Neural cell (in vitro differentiated cells): ENCODE measurements around the gene LTK. TPM values are rescaled to one million over a fixed set of nuclear protein-coding genes. Genes with fewer than 3 reads are reported as not detected.

Source experiments
- H2AFZ ChIP-seq: fragments of 200-600, 300-800 bp; sonication (generic), shearing (Covaris generic); 2 replicates; pipeline ENCODE4 v1.6.0; 2014; ENCODE audit warnings: low read depth, mild to moderate bottlenecking, antibody characterized with exemption, low read length, moderate library complexity
- H3F3A ChIP-seq: fragments of 200-600 bp; shearing (Covaris generic); 2 replicates; pipeline ENCODE4 v1.6.1; 2016; ENCODE audit warnings: mild to moderate bottlenecking, moderate library complexity, mixed read lengths, antibody characterized with exemption, low read length; ENCODE audit not compliant: insufficient read depth, poor library complexity, severe bottlenecking
- H3K27ac ChIP-seq: fragments of 200-600, 300-800 bp; sonication (generic), shearing (Covaris generic); 2 replicates; pipeline ENCODE4 v1.5.1; 2014; ENCODE audit warnings: mild to moderate bottlenecking, low read length, moderate library complexity
- H3K27me3 ChIP-seq: fragments of 300-800, 200-600 bp; sonication (generic), shearing (Covaris generic); 2 replicates; pipeline ENCODE4 v1.6.0; 2014; ENCODE audit warnings: mild to moderate bottlenecking, low read depth, low read length, moderate library complexity; ENCODE audit not compliant: insufficient read depth
- H3K36me3 ChIP-seq: fragments of 300-800, 200-600 bp; sonication (generic), shearing (Covaris generic); 2 replicates; pipeline ENCODE4 v1.5.1; 2014; ENCODE audit warnings: mild to moderate bottlenecking, antibody characterized with exemption, low read length, moderate library complexity; ENCODE audit not compliant: insufficient read depth
- H3K4me2 ChIP-seq: fragments of 300-800, 200-600 bp; sonication (generic), shearing (Covaris generic); 2 replicates; pipeline ENCODE4 v1.6.0; 2014; ENCODE audit warnings: mild to moderate bottlenecking, low read length
- H3K4me3 ChIP-seq: fragments of 300-800, 200-600 bp; sonication (generic), shearing (Covaris generic); 2 replicates; pipeline ENCODE4 v1.5.1; 2014; ENCODE audit warnings: mild to moderate bottlenecking, low read length, moderate library complexity
- H3K79me2 ChIP-seq: fragments of 200-600 bp; shearing (Covaris generic); replicated peaks from 2 replicates; pipeline ENCODE4 v1.6.0; 2014; ENCODE audit warnings: mild to moderate bottlenecking, low read length, moderate library complexity; ENCODE audit not compliant: insufficient read depth
- H3K9ac ChIP-seq: fragments of 300-800, 200-600 bp; sonication (generic), shearing (Covaris generic); 2 replicates; pipeline ENCODE4 v1.6.1; 2016; ENCODE audit warnings: mild to moderate bottlenecking, low read length, mixed read lengths
- H3K9me2 ChIP-seq: fragments of 200-600 bp; shearing (Covaris generic); 2 replicates; pipeline ENCODE4 v1.6.1; 2016; ENCODE audit warnings: mild to moderate bottlenecking, low read length, mixed read lengths; ENCODE audit not compliant: insufficient read depth
- H3K9me3 ChIP-seq: fragments of 200-600, 300-800 bp; sonication (generic), shearing (Covaris generic); 2 replicates; pipeline ENCODE4 v1.6.1; 2016; ENCODE audit warnings: mild to moderate bottlenecking, mixed run types, low read length, moderate library complexity, mixed read lengths
- H4K20me1 ChIP-seq: fragments of 200-600 bp; shearing (Covaris generic); 2 replicates; pipeline ENCODE4 v1.6.1; 2016; ENCODE audit warnings: mild to moderate bottlenecking, mixed run types; ENCODE audit not compliant: insufficient read depth
- EP300 ChIP-seq: fragments of 450-650 bp; conservative IDR thresholded peaks from 2 replicates; pipeline ENCODE4 v1.6.1; 2014; ENCODE audit warnings: antibody characterized with exemption, mild to moderate bottlenecking, moderate library complexity; ENCODE audit not compliant: poor library complexity, severe bottlenecking
- EZH2 ChIP-seq: fragments of 200-600, 300-800 bp; shearing (Covaris generic), sonication (generic); IDR thresholded peaks from 2 replicates; pipeline ENCODE4 v1.6.1; 2014; ENCODE audit warnings: antibody characterized with exemption, low read length, borderline replicate concordance, mild to moderate bottlenecking; ENCODE audit not compliant: insufficient read depth, poor library complexity, severe bottlenecking
- MXI1 ChIP-seq: fragments of 450-650 bp; conservative IDR thresholded peaks from 2 replicates; pipeline ENCODE4 v1.6.1; 2014; ENCODE audit warnings: antibody characterized with exemption, mild to moderate bottlenecking; ENCODE audit not compliant: poor library complexity, severe bottlenecking
- POLR2AphosphoS5 ChIP-seq: IDR thresholded peaks from 2 replicates; pipeline ENCODE4 v1.6.1; 2012
- RAD21 ChIP-seq: fragments of 450-650 bp; conservative IDR thresholded peaks from 2 replicates; pipeline ENCODE4 v1.6.1; 2014; ENCODE audit warnings: antibody characterized with exemption, mild to moderate bottlenecking, moderate library complexity
- SMC3 ChIP-seq: fragments of 450-650 bp; conservative IDR thresholded peaks from 2 replicates; pipeline ENCODE4 v1.6.1; 2014; ENCODE audit warnings: antibody characterized with exemption, mild to moderate bottlenecking, moderate library complexity; ENCODE audit not compliant: poor library complexity
- TAF1 ChIP-seq: IDR thresholded peaks from 2 replicates; pipeline ENCODE4 v1.6.1; 2012; ENCODE audit warnings: low read depth
- polyA plus RNA-seq: library from polyadenylated mRNA; depleted of rRNA; stranded (reverse); fragments of >200 nt; gene quantifications from 2 replicates; pipeline ENCODE4 v1.2.3, GENCODE V29; 2014
- TF ChIP-seq, protein P1 (sequence below): IDR thresholded peaks from 2 replicates; pipeline ENCODE4 v1.6.1; 2012; ENCODE audit warnings: borderline replicate concordance
- TF ChIP-seq, protein P2 (sequence below): fragments of 450-650 bp; IDR thresholded peaks from 2 replicates; pipeline ENCODE4 v1.5.1; 2014; ENCODE audit warnings: antibody characterized with exemption, mild to moderate bottlenecking, moderate library complexity; ENCODE audit not compliant: poor library complexity, severe bottlenecking

Gene LTK
- polyA plus RNA-seq, 1 donor from 2014 or later, result 0.28 TPM

DNA sequence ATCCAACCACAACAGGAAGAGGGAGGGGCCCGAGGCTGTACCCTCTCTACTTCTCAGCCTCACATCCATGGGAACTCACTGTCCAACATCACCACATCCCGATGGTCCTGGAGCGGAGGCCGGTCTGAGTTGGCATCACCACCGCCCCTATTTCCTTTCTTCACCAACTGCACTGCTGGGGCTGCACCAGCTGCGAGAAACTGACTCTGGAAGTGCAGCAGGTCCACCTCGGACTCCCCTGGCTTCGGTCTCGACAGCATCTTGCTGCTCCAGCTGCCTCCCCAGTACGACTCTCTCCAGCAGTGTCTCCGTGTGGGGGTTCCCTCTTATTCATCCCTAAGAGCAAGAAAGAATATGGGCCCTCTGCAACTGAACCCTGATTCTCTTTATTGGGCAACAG is 23.2 kb upstream of the LTK start:
- H2AFZ ChIP-seq, result no peak overlapping the region
- no peak overlapping the region for H3K9ac ChIP-seq
- H3K4me2 ChIP-seq, result no peak overlapping the region
- H3K4me3 ChIP-seq, result no peak overlapping the region
- H3K79me2 ChIP-seq, result no peaks in the 10 kb centered on the region
- H4K20me1 ChIP-seq, result no peaks in the 10 kb centered on the region
- no peak overlapping the region for H3K27ac ChIP-seq
- no peaks in the 10 kb centered on the region for H3K27me3 ChIP-seq
- TF ChIP-seq TAF1 (no peak), EZH2 (no peak), MXI1 (no peak)
- TF ChIP-seq, protein P1, sequence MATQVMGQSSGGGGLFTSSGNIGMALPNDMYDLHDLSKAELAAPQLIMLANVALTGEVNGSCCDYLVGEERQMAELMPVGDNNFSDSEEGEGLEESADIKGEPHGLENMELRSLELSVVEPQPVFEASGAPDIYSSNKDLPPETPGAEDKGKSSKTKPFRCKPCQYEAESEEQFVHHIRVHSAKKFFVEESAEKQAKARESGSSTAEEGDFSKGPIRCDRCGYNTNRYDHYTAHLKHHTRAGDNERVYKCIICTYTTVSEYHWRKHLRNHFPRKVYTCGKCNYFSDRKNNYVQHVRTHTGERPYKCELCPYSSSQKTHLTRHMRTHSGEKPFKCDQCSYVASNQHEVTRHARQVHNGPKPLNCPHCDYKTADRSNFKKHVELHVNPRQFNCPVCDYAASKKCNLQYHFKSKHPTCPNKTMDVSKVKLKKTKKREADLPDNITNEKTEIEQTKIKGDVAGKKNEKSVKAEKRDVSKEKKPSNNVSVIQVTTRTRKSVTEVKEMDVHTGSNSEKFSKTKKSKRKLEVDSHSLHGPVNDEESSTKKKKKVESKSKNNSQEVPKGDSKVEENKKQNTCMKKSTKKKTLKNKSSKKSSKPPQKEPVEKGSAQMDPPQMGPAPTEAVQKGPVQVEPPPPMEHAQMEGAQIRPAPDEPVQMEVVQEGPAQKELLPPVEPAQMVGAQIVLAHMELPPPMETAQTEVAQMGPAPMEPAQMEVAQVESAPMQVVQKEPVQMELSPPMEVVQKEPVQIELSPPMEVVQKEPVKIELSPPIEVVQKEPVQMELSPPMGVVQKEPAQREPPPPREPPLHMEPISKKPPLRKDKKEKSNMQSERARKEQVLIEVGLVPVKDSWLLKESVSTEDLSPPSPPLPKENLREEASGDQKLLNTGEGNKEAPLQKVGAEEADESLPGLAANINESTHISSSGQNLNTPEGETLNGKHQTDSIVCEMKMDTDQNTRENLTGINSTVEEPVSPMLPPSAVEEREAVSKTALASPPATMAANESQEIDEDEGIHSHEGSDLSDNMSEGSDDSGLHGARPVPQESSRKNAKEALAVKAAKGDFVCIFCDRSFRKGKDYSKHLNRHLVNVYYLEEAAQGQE, result no peak
- H3K9me2 ChIP-seq, result no peaks in the 10 kb centered on the region
- H3F3A ChIP-seq, result no peaks in the 10 kb centered on the region
- H3K9me3 ChIP-seq, result no peaks in the 10 kb centered on the region
- no peaks in the 10 kb centered on the region for H3K36me3 ChIP-seq

DNA sequence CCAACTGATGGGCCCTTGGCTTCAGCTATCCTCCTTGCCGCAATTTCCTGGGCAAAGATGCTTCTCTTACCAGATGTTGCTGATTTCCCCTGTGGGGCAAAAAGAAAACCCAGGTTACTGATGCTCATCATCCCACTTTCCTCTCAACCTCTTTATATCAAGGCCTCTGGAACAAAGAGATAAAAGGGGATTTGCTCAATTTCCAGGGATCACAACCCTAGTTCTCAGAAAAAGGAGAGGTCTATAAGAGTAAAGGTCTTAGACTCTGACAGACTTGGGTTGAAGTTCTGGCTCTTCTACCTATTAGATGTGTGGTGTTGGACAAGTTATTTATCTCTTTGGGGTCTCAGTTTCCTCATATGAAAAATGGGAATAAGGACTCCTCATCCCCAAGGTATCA is 21.9 kb upstream of the LTK start:
- no peak overlapping the region for H3K9ac ChIP-seq
- no peaks in the 10 kb centered on the region for H3K36me3 ChIP-seq
- H2AFZ ChIP-seq, result no peak overlapping the region
- no peak overlapping the region for H3K4me2 ChIP-seq
- TF ChIP-seq RAD21, result no peak
- H4K20me1 ChIP-seq, result no peaks in the 10 kb centered on the region
- H3K9me2 ChIP-seq, result no peaks in the 10 kb centered on the region
- H3F3A ChIP-seq, result no peaks in the 10 kb centered on the region
- no peak overlapping the region for H3K27ac ChIP-seq
- no peak overlapping the region for H3K4me3 ChIP-seq
- no peaks in the 10 kb centered on the region for H3K79me2 ChIP-seq
- no peaks in the 10 kb centered on the region for H3K27me3 ChIP-seq
- H3K9me3 ChIP-seq, result no peaks in the 10 kb centered on the region

DNA sequence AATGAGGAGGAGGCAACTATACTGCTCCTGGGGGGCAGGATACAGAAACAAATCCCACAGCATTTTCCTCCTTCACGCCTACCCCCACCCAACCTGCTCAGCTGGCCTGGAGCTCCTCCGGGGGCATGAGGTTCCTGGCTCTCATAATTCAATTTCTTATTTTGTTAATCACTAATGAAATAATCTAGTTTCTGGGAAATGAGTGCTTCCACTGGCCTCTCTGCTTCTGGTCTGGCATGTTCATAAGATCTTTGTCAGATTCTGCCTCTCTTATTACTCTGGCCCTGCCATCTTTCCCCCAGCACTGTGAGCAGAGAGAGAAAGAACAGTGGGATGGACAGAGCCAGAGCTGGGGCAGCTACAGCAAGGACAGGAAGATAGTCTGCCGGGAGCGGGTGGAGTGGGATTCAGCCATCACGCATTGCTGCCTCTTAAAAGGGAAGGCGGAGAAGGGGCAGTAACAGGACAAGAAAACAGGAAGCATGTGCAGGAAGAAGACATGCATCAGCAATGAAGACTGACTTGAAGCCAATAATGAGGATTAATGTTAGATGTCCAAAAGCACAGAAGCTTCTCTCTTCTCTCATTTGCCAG is 16.8 kb upstream of the LTK start:
- Histone ChIP-seq H3K27ac (no peak overlapping the region), H3K4me2 (no peak overlapping the region), H3F3A (no peaks in the 10 kb centered on the region), H3K9me2 (no peaks in the 10 kb centered on the region), H3K36me3 (no peaks in the 10 kb centered on the region), H3K79me2 (no peaks in the 10 kb centered on the region), H4K20me1 (no peaks in the 10 kb centered on the region), H3K4me3 (no peak overlapping the region), H2AFZ (no peak overlapping the region), H3K9me3 (no peaks in the 10 kb centered on the region), H3K9ac (no peak overlapping the region), H3K27me3 (no peaks in the 10 kb centered on the region)
- TF ChIP-seq, protein P2, sequence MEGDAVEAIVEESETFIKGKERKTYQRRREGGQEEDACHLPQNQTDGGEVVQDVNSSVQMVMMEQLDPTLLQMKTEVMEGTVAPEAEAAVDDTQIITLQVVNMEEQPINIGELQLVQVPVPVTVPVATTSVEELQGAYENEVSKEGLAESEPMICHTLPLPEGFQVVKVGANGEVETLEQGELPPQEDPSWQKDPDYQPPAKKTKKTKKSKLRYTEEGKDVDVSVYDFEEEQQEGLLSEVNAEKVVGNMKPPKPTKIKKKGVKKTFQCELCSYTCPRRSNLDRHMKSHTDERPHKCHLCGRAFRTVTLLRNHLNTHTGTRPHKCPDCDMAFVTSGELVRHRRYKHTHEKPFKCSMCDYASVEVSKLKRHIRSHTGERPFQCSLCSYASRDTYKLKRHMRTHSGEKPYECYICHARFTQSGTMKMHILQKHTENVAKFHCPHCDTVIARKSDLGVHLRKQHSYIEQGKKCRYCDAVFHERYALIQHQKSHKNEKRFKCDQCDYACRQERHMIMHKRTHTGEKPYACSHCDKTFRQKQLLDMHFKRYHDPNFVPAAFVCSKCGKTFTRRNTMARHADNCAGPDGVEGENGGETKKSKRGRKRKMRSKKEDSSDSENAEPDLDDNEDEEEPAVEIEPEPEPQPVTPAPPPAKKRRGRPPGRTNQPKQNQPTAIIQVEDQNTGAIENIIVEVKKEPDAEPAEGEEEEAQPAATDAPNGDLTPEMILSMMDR, result no peak
- no peak for TF ChIP-seq EZH2
- no peak for TF ChIP-seq SMC3
- no peak for TF ChIP-seq RAD21
- no peak for TF ChIP-seq EP300
- no peak for TF ChIP-seq POLR2AphosphoS5
- TF ChIP-seq TAF1, result no peak
- TF ChIP-seq MXI1, result no peak
- TF ChIP-seq, protein P1, result no peak
